Nephron progenitor cell (in vitro differentiated cells): ENCODE results near the gene HMCN1.

ENCODE experiments used
- DNase-seq: peaks from one replicate; pipeline ENCODE4 v3.0.0; 2021
- H3K27ac Mint-ChIP-seq: 2 replicates; pipeline ENCODE4 v1.8.0; 2021; ENCODE audit warnings: mild to moderate bottlenecking, moderate library complexity, mixed read lengths
- H3K27me3 Mint-ChIP-seq: 2 replicates; pipeline ENCODE4 v1.8.0; 2021; ENCODE audit warnings: mild to moderate bottlenecking, low read depth, mixed read lengths; ENCODE audit not compliant: poor library complexity
- H3K36me3 Mint-ChIP-seq: 2 replicates; pipeline ENCODE4 v1.8.0; 2021; ENCODE audit warnings: low read depth, mixed read lengths
- H3K4me1 Mint-ChIP-seq: 2 replicates; pipeline ENCODE4 v1.8.0; 2021; ENCODE audit warnings: mixed read lengths
- H3K4me3 Mint-ChIP-seq: 2 replicates; pipeline ENCODE4 v1.8.0; 2021; ENCODE audit warnings: mild to moderate bottlenecking, moderate library complexity, mixed read lengths
- H3K9me3 Mint-ChIP-seq: 2 replicates; pipeline ENCODE4 v1.8.0; 2021; ENCODE audit warnings: mild to moderate bottlenecking, moderate library complexity, mixed read lengths
- TF ChIP-seq, protein P1 (sequence below): fragments of 200-600 bp; sonication (generic); IDR thresholded peaks from 2 replicates; pipeline ENCODE4 v1.5.0; 2021; ENCODE audit warnings: antibody characterized with exemption

Gene HMCN1

DNA sequence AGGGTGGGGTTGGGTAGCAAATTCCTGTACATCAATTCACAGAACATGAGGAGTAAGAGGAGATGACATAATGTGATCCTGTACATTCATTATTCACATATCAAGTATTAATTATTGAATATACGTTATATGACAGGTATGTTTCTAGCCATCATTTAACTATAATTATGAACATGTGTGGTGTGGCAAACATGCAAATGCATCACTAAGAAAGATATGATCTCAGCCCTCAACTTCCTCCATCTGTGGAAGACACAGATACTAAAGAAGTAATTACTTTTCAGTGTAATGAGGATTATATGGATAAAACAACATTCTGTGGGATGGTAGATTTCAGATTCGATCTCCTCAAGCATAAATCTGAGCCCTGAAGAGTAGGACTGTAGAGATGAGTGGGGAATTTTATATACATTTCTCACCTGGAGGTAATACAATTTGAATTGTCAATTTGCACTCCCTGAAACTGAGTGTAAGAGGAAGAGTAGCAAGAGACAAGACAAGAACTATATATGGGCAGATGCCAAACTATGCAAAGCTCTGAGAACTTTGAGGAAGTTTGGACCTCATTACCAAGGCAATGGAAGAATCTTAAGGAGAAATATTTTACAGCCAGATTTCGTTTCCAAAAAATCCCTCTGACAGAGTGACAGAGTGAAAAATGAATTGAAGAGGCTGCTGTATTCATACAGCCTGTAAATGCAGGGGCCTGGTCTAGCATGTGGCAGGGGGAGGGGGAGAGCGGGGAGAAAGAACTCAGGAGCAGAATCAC, 365.3 kb downstream of the HMCN1 start:
- no peak overlapping the region for H3K4me3 Mint-ChIP-seq
- no peaks in the 10 kb centered on the region for H3K4me1 Mint-ChIP-seq
- no peak for DNase-seq
- H3K9me3 Mint-ChIP-seq = no peaks in the 10 kb centered on the region
- TF ChIP-seq, protein P1, sequence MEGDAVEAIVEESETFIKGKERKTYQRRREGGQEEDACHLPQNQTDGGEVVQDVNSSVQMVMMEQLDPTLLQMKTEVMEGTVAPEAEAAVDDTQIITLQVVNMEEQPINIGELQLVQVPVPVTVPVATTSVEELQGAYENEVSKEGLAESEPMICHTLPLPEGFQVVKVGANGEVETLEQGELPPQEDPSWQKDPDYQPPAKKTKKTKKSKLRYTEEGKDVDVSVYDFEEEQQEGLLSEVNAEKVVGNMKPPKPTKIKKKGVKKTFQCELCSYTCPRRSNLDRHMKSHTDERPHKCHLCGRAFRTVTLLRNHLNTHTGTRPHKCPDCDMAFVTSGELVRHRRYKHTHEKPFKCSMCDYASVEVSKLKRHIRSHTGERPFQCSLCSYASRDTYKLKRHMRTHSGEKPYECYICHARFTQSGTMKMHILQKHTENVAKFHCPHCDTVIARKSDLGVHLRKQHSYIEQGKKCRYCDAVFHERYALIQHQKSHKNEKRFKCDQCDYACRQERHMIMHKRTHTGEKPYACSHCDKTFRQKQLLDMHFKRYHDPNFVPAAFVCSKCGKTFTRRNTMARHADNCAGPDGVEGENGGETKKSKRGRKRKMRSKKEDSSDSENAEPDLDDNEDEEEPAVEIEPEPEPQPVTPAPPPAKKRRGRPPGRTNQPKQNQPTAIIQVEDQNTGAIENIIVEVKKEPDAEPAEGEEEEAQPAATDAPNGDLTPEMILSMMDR = no peak
- H3K27me3 Mint-ChIP-seq = no peaks in the 10 kb centered on the region
- H3K36me3 Mint-ChIP-seq = peaks cover 36% of the 10 kb centered on the region
- no peak overlapping the region for H3K27ac Mint-ChIP-seq

GRCh38 chr1:186102107-186102506, 367.9 kb downstream of the HMCN1 start:
- Mint-ChIP-seq H3K4me1 (no peaks in the 10 kb centered on the region), H3K9me3 (no peaks in the 10 kb centered on the region), H3K27ac (no peak overlapping the region), H3K4me3 (no peak overlapping the region), H3K27me3 (no peaks in the 10 kb centered on the region), H3K36me3 (peaks cover 43% of the 10 kb centered on the region)
- TF ChIP-seq, protein P1 = no peak
- no peak for DNase-seq

- Mint-ChIP-seq H3K9me3 (no peaks in the 10 kb centered on the region), H3K4me1 (no peaks in the 10 kb centered on the region), H3K4me3 (no peak overlapping the region), H3K36me3 (peaks cover 42% of the 10 kb centered on the region), H3K27me3 (no peaks in the 10 kb centered on the region), H3K27ac (no peak overlapping the region)
- TF ChIP-seq, protein P1 = no peak
- DNase-seq = no peak
Measured at GRCh38 chr1:186102547-186103148, 368.5 kb downstream of the HMCN1 start.

- Mint-ChIP-seq H3K4me3 (no peak overlapping the region), H3K27me3 (no peaks in the 10 kb centered on the region), H3K36me3 (peaks cover 42% of the 10 kb centered on the region), H3K27ac (no peak overlapping the region), H3K4me1 (no peaks in the 10 kb centered on the region), H3K9me3 (no peaks in the 10 kb centered on the region)
- TF ChIP-seq, protein P1 = no peak
- no peak for DNase-seq
Measured at GRCh38 chr1:186104459-186104858, 370.3 kb downstream of the HMCN1 start.

GRCh38 chr1:186112280-186112679, 378.1 kb downstream of the HMCN1 start:
- Mint-ChIP-seq H3K36me3 (peaks cover 55% of the 10 kb centered on the region), H3K4me1 (no peaks in the 10 kb centered on the region), H3K27ac (no peak overlapping the region), H3K4me3 (no peak overlapping the region), H3K27me3 (no peaks in the 10 kb centered on the region), H3K9me3 (no peaks in the 10 kb centered on the region)
- TF ChIP-seq, protein P1 = no peak
- no peak for DNase-seq

GRCh38 chr1:186113461-186113860, 379.3 kb downstream of the HMCN1 start:
- Mint-ChIP-seq H3K27ac (no peak overlapping the region), H3K4me3 (no peak overlapping the region), H3K4me1 (no peaks in the 10 kb centered on the region), H3K27me3 (no peaks in the 10 kb centered on the region), H3K36me3 (peaks cover 52% of the 10 kb centered on the region), H3K9me3 (no peaks in the 10 kb centered on the region)
- no peak for DNase-seq
- TF ChIP-seq, protein P1 = no peak
